Ecto neural progenitor cell (in vitro differentiated cells): ENCODE results near the gene RNU4-1.
"Not testable (repeated sequence)": the region's sequence is repeated elsewhere in the genome, so short reads cannot be mapped to it uniquely, and the experiment has no call there.

Source experiments
- DNase-seq: peaks from one replicate; pipeline ENCODE4 v3.0.0-alpha.2; 2018; ENCODE audit warnings: low spot score

The RNU4-1 gene

GRCh38 chr12:120258323-120258896 lies 34.6 kb downstream of the RNU4-1 start:
- DNase-seq: no peak

- DNase-seq: no peak
Observed at GRCh38 chr12:120257041-120257821, 35.8 kb downstream of the RNU4-1 start.

GRCh38 chr12:120254809-120255208 lies 38.2 kb downstream of the RNU4-1 start:
- DNase-seq: no peak

GRCh38 chr12:120253313-120253712 lies 39.7 kb downstream of the RNU4-1 start:
- DNase-seq: not testable (repeated sequence)

GRCh38 chr12:120252071-120252906 lies 40.7 kb downstream of the RNU4-1 start:
- no peak for DNase-seq

GRCh38 chr12:120251364-120252070 lies 41.5 kb downstream of the RNU4-1 start:
- DNase-seq: not testable (repeated sequence)

GRCh38 chr12:120249875-120250795 lies 42.9 kb downstream of the RNU4-1 start:
- no peak for DNase-seq

GRCh38 chr12:120249266-120249874 lies 43.7 kb downstream of the RNU4-1 start:
- no peak for DNase-seq

GRCh38 chr12:120247621-120248030 lies 45.4 kb downstream of the RNU4-1 start:
- DNase-seq: no peak

- no peak for DNase-seq
Observed at GRCh38 chr12:120247183-120247582, 45.9 kb downstream of the RNU4-1 start.

- not testable (repeated sequence) for DNase-seq
Observed at GRCh38 chr12:120246705-120247104, 46.3 kb downstream of the RNU4-1 start.
